Measurements from ENCODE around the gene FAM193A.
"Not testable (repeated sequence)": the region's sequence is repeated elsewhere in the genome, so short reads cannot be mapped to it uniquely, and the experiment has no call there.

FAM193A gene

DNA sequence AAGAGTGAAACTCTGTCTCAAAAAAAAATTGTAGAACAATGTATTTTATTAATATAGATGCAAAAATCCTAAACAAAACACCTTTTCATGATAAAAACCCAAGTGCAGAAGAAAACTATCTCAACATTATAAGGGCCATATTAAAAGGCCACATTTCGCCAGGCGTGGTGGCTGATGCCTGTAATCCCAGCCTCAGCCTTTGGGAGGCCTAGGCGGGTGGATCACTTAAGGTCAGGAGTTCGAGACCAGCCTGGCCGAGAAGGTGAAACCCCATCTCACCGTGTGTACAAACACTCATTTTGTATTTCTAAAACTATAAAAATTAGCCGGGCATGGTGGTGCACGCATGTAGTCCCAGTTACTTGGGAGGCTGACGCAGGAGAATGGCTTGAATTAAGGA is 9.9 kb upstream of the FAM193A start:
- DNase-seq, result no peak

DNA sequence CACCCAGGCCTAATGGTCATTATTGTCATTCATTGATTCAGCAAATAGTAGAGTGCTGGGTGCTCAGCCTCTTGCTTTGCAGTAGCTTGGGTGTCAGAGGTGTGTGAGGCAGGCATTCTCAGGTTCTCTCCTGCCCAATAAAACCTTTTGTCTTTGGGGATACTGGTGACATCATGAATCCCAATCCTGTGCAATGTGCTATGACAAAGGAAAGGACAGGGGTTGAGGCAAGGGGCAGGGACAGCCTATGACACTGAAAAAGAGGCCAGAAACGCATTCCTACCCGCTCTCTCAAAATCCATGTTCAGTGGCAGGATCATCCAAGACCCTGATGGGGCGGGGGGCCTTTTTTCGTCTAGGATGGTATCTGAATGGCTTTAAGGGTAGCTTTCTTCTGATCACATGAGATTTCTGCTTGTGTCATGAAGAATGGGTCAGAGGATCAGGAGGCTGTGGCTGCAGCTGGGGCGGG is 1.5 kb upstream of the FAM193A start:
- DNase-seq, result no peak

DNA sequence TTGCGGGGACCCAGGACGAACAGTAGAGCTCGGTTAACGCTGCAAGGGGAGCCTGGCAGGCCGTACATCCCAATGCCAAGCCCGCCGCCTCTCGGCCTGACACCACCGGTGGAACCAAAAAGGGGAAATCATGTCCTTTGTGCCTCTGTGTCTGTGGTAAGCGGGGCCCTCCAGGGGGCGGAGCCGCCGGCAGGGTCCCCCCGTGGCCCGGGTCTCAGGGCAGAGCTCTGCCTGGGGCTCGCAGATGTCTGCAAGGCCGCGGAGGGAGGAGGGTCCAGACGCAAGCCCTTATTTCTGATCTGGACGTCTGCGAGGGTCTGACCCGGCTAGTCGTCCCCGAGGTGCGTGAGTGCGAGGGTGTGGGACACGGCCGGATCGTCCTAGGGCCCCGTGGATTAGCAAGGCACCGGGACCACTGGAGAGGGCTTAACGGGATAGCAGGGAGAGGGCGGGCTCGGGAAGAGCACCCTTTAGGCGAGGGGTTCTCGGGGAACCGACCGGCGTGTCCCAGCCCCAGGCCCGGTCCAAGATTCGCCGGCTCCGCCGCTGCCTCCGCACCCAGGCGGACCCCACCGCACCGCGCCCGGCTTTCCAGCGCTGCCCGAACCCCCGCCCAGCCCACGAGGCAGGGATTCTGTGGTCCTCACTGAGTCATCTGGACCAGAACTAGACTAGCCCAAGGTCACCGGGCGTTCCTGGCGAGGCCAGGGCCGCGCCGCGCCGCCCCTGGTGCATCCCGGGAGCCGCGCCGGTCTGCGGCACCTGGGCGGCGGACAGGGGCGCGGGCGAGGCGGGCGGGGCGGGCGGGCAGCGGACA is 863 bp upstream of the FAM193A start:
- DNase-seq, result no peak

DNA sequence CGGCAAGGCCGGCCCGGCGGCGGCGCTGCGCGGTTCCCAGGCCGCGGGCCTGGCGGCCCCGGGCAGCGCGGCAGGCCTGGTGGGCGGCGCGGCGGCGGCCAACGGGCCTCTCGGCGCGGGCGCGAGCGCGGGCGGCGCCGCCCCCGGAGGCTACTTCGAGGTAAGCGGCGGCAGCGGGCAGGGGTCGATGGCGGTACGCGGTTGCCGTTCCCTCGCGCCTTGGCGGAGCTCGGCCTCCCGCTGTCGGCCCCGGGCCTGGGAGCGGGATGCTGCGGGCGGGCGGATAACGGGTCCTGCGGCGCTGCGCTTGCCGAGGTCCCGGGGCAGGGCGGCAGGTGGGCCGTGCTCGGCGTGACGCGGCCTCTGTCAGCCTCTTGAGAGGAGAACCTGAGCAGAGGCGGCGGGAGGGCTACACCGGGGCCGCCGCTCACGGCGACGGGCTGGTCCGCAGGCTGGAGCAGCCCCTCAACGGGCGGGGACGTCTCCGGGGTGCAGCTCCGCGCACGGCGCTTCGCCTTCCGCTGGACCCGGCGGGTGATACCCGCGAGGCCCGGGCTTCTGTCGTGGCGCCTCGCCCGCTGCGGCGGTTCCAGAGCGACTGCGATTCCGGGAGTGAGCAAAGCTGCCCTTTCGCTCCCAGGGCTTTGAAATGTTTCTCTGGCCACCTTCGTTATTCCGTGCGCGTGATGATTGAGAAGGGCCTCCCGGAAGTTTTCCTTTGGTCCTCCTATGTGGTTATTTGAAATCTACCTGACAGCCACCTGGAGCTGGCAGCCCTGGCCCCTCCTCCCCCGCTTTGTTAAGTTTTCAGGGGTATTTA is 774 bp downstream of the FAM193A start:
- DNase-seq, result no peak

DNA sequence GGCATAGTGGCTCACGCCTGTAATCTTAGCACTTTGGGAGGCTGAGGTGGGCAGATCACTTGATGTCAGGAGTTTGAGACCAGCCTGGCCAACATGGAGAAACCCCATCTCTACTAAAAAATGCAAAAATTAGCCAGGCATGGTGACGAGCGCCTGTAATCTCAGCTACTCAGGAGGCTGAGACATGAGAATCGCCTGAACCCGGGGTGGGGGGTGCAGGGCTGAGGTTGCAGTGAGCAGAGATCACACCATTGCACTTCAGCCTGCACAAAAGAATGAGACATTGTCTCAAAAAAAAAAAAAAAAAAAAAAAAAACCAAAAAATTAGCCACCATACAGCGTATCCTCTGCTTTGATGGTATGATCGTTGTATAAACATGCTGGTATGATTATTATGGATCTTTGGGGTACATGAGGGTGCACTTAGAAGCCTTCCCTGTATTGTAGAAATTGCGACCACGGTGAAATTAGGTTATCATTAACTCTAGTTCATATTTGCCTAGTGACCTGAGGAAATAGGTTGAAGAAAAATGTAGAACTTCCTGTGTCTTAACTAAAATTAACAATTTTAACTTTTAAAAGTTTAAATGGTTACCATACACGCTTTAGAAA is 7.2 kb downstream of the FAM193A start:
- not testable (repeated sequence) for DNase-seq

DNA sequence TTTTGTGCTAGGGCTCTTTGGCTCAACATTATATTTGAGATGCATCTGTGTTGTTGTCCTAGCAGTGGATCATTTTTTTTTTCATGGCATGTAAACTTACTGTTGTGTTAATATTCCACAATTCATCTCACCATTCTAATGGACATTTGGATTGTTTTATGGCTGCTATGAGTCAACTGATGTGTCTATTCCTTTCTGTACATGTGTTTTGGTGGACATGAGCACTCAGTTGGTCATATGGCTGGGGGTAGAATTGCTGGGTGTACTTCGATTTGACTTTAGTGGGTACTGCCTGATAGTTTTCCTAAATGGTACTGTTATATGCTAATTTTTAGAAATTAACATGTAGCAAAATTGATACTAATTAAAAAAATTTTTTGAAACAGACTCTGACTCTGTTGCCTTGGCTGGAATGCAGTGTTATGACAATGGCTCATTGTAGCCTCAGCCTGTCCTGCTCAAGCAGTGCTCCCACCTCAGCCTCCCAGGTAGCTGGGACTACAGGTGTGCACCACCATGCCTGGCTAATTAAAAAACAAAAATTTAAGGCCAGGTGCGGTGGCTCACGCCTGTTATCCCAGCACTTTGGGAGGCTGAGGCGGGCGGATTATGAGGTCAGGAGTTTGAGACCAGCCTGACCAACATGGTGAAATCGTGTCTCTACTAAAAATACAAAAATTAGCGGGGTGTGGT is 9.0 kb downstream of the FAM193A start:
- DNase-seq, result no peak

DNA sequence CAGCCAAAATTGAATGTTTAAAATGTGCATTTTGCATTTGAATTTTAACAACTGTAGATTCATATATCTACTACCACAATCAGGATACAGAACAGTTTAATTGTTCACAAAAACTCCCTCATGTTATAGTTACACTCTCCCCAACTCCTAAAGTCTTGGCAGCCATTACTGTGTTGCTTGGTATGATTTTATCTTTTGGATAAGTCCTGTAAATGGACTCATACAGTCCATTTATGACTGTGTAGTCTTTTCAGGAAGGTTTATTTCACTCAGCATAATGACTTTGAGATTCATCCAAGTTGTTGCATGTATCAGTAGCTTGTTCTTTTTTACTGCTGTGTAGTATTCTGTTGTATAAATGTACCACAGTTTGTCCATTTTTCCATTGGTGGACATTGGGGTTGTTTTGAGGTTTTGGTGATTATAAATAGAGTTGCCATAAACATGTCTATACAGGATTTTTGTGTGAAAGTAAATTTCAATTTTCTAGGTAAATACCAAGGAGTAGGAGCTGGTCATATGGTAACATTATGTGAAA is 9.9 kb downstream of the FAM193A start:
- DNase-seq, result no peak

DNA sequence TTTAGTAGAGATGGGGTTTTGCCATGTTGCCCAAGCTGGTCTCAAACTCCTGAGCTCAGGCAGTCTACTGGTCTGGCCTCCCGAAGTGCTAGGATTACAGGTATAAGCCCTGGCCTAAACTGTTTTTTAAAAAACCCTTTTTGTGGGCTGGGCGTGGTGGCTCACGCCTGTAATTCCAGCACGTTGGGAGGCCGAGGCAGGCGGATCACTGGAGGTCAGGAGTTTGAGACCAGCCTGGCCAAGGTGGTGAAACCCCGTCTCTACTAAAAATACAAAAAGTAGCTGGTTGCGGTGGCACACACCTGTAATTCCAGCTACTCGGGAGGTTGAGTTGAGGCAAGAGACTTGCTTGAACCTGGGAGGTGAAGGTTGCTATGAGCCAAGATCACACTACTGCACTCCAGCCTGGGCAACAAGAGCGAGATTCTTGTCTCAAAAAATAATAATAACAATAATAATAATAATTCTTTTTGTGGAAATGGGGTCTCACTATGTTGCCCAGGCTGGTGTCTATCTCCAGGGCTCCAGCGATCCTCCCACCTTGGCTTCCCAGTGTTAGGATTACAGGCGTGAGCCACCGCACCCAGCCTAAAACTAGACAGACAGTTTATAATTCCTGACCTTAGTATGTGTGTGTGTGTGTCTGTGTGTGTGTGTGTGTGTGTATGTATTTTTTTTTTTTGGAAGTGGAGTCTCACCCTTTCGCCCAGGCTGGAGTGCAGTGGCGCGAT is 10.7 kb downstream of the FAM193A start:
- not testable (repeated sequence) for DNase-seq

DNA sequence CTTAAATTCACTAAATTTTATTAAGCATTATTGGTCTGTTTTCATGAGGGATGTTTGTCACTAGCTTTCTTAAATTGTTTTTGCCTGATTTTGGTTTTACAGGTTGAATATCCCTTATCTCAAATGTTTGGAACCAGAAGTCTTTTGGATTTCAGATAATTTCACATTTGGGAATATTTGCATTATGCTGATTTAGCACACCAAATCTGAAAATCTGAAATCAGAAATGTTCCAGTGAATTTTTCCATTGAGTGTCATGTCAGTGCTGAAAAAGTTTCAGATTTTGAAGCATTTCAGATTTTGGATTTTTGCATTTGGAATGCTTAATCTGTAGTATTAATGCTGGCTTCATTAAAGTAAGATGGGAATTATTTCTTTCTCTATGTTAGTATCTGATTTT is 14.7 kb downstream of the FAM193A start:
- no peak for DNase-seq

DNA sequence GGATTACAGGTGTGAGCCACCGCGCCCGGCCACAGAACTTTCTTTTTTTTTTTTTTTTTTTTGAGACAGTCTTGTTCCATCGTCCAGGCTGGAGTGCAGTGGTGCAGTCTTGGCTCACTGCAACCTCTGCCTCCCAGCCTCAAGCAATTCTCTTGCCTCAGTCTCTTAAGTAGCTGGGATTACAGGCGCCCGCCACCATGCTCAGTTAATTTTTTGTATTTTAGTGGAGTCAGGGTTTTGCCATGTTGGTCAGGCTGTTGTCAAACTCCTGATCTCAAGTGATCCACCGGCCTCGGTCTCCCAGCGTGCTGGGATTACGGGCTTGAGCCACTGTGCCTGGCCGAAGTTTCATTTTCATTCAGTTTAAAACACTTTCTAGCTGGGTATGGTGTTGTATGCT is 16.4 kb downstream of the FAM193A start:
- DNase-seq, result no peak

DNA sequence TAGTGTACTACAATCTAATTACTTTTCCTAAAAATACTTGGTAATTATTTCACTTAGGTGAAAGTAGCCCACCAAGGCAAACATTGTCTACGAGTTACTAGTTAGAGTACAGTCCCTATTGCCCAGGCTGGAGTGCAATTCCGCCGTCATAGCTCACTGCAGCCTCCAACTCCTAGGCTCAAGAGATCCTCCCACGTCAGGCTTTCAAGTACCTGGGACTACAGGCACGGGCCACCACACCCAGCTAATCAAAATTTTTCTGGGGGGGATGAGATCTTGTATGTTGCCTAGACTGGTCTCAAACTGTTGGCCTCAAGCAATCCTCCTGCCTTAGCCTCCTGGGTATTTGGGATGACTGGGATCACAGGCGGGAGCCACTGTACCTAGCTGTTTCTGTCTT is 21.9 kb downstream of the FAM193A start:
- DNase-seq, result no peak

DNA sequence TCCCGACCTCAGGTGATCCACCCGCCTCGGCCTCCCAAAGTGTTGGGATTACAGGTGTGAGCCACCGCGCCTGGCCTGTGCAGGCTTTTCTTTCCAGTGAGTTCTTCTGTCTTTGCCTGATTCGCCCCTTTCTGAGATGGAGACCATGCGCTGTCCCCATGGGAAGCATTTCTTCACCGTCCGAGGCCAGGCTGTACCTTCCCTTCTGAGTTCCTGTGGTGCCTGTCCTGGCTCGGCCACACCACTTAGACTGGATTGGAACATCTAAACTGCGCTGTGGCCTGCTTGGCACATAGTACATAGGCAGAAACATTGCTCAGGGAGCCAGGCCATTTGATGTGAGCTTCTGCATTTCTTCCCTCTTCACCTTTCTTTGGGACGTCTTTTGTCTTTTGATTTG is 23.7 kb downstream of the FAM193A start:
- no peak for DNase-seq

DNA sequence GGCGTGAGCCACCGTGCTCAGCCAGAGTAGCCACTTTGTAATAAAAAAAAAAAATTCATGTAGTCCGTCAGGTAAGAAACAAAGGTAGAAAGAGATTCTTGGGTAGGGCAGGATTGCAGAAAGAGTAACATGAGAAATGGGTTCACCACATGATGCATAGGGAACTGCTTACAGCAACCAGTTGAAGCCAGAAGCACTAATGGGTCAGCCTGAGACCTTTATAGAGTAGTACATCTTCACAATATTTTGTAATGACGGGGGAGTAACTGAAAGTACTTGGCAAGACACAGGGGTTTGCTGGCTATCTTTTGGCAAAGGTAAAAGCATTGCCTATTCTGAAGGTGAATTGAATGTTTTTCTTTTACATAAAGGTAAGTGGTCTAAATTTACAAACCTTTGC is 29.1 kb downstream of the FAM193A start:
- no peak for DNase-seq

DNA sequence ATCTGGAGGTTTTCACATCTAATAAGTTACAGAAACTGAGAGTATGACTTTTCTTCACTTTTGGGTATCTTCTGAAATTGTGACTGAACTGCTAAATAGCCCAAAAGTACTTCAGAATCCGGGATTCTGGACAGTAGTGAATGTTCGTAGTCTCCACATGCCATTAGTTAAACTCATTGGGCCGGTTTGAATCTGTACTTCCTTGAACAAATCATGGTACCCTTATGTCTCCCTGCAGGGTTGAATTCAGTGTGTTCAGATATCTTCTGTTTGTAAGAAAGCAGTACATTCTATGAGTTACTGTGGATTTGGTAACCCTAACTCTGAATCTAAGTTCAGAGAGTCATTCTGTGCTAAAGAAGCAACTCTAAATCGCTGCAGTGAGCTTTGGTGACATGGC is 33.6 kb downstream of the FAM193A start:
- no peak for DNase-seq

DNA sequence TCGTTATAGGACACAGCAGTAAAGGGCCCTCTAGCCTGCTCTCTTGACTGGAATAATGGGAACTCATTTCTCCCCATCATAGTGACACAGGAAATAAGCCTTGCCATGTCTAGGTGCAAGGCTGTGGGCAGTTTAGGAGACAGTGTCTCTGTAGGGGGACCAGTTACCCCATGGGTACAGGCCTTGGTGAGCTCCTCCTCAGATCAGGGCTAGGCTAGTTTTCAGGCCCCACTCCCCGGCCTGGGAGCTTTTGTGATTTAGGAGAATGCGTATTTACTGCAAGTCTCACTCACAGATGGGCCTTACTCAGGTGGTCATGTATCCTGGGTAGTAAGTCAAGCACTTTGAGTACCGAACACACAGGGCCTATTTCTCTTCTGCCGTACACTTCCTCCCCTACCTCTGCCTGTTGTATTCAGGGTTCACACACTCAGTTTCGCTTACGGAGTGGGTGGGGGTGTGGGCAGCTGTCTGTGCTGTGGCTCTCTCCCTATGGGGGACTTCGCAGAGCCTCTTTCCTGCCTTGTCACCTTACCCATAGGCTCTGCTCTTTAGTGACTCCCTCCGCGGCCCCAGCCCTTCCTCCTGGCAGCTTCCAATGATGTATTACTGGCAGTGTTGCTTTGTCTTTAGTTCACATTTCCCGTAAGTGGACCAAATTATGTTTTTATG is 34.2 kb downstream of the FAM193A start:
- no peak for DNase-seq

DNA sequence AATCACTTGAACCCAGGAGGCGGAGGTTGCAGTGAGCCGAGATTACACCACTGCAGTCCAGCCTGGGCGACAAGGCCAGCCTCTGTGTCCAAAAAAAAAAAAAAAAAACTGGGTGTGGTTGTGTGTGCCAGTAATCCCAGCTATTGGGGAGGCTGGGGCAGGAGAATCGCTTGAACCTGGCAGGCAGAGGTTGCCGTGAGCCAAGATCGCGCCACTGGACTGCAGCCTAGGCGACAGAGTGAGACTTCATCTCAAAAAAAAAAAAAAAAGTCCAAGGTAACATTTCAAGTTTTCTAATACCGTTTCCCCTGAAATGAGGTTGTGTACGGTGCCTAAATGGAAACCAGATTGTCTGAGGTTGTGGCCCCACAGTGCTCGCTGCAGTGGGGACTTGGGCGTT is 35.6 kb downstream of the FAM193A start:
- DNase-seq, result no peak

DNA sequence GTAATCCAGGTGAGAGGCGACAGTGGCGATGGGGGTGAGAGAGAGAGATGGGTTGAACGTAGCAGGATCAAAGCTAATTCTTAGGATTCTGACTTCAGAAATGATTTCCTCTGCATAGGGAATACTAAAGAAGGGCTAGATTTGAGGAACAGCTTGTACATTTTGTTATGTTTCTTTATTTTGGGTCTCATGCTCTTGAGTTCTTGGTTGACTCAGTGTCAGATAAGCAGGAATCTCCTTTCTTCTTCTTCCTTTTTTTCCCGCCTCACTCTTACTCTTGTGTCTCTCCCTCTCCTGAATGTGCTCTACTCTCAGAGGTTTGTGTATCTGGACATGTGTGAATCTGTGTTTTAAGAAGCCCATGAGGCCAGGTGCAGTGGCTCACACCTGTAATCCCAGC is 36.4 kb downstream of the FAM193A start:
- no peak for DNase-seq

DNA sequence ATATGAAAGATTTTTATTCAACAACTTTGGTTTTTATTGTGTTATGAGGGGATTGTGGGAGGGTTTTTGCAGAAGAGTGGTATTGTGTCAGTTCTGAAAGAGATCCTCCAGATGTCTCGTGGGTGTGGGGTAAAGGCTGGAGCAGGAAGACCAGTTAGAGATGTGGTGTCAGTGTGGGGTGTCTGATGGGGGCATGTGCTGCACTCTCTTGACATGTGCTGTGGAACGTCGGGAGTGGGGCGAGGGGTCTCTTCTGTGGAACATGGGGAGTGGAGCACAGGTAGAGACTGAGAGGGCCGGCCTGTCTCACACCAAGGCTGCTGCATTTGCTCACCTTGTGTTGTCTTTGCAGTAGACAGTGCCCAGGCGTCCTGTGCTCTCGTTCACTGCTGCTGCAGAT is 37.6 kb downstream of the FAM193A start:
- no peak for DNase-seq

DNA sequence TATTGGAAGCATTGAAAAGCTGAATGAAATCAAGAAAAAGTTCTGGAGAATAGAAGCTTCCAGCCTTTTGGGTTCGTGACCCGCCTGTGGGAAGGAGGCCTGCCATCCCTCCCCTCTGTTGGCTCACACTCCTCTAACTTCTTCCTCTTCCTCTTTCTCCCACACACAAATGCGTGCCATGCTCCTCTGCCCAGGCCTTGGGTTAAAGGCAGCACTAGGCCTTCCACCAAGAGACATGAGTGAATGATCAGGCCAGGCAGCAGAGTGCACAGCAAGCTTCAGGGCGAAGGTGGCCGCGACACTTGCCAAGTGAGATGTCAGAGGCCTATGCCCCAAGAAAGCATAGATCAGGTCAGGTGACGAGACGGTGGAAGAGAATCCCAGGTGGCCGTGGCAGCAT is 38.4 kb downstream of the FAM193A start:
- no peak for DNase-seq

DNA sequence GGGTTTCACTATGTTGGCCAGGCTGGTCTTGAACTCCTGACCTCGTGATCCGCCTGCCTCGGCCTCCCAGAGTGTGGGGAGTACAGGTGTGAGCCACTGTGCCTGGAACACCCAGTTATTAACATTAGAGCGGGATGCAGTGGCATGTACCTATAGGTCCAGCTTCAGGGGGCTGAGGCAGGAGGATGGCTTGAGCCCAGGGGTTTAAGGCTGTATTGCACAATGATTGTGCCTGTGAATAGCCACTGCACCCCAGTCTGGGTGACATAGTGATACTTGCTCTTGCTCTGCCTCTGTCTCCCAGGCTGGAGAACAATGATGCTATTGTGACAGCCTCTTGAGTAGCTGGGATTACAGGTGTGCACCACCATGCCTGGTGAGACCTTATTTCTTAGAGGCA is 39.8 kb downstream of the FAM193A start:
- no peak for DNase-seq

DNA sequence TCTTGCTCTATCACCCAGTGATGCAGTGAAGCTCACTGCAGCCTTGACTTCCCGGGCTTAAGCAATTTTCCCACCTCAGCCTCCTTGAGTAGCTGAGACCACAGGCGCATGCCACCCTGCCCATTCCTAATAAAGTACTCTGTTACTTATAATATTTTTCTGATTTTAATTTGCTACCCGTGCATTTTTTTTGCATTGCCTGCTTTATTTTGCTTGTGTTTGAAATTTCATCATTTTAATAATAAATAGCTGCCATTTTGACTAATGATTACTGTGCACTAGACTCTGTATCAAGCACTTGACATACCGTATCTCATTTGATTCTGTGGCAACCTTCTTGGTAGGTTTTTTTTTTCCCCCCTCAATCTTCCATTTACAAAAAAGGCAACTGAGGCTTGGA is 41.7 kb downstream of the FAM193A start:
- no peak for DNase-seq

DNA sequence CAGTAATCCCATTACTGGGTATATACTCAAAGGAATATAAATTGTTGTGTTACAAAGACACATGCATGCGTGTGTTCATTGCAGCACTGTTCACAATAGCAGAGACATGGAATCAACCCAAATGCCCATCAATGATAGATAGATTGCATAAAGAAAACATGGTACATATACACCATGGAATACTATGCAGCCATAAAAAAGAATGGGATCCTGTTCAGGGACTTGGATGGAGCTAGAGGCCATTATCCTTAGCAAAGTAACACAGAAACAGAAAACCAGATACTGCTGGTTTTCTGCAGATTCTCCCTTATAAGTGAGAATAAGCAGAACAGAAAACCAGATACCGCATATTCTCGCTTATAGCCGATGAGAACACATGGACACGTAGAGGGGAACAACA is 43.5 kb downstream of the FAM193A start:
- no peak for DNase-seq

Data from 8988T (cell line).